ENCODE measurements around the gene CATSPERZ. TPM values are rescaled to one million over a fixed set of nuclear protein-coding genes. Genes with fewer than 3 reads are reported as not detected.

CATSPERZ gene
- total and polyA plus RNA-seq, 2 experiments from 2014 or later = 0.46 TPM; not detected in 1

- H3K4me1 ChIP-seq (ENCODE audit: insufficient read depth) = peaks cover 12% of the 10 kb centered on the region
Measured at GRCh38 chr11:64284048-64284961, 15.9 kb upstream of the CATSPERZ start, which contains the start of gene BAD. Gene BAD (minus strand): TSS chr11:64284665. CDS start chr11:64284368, 297 bp downstream.

GRCh38 chr11:64284962-64285884, 14.9 kb upstream of the CATSPERZ start, which contains the start of gene GPR137:
Gene GPR137 (plus strand): TSS chr11:64285848. CDS start chr11:64286525, 677 bp downstream.
- no peak for TF ChIP-seq EZH2phosphoT487 (IDR thresholded peaks at IDR 0.05; ENCODE audit: low read depth, severe bottlenecking, unreplicated experiment)
- no peak for TF ChIP-seq EZH2 (IDR thresholded peaks at IDR 0.05; ENCODE audit: borderline replicate concordance)
- no peak for TF ChIP-seq CTCF (IDR thresholded peaks at IDR 0.05; ENCODE audit: poor library complexity)
- H3K4me3 ChIP-seq = peak within 1 kb of the TSS; percentile 84
- H3K9me3 ChIP-seq (ENCODE audit: low read depth) = no peaks in the 10 kb centered on the region
- H3K79me2 ChIP-seq = peaks cover 16% of the 10 kb centered on the region
- peak within 1 kb of the TSS; percentile 94 for H3K4me2 ChIP-seq
- H3K27ac ChIP-seq = peak within 1 kb of the TSS; percentile 97
- H4K20me1 ChIP-seq (ENCODE audit: insufficient read depth, poor library complexity, severe bottlenecking) = no peaks in the 10 kb centered on the region
- DNase-seq (ENCODE audit: low spot score) = peak; percentile 93
- no peaks in the 10 kb centered on the region for H3K9me2 ChIP-seq (replicated peaks; ENCODE audit: insufficient read depth)
- no peaks in the 10 kb centered on the region for H3K36me3 ChIP-seq (replicated peaks; ENCODE audit: insufficient read depth, low read depth)
- peak within 1 kb of the TSS; percentile 87 for H2AFZ ChIP-seq
- 2% methylated on average over 49 of the region's 102 CpGs for WGBS (ENCODE audit: low lambda C conversion rate, missing lambda C conversion rate)
- H3K4me1 ChIP-seq (ENCODE audit: insufficient read depth) = peaks cover 12% of the 10 kb centered on the region
- peaks cover 7% of the 10 kb centered on the region for H3K27me3 ChIP-seq

More at GRCh38 chr11:64284048-64284961, 15.9 kb upstream of the CATSPERZ start, which contains the start of gene BAD:
- H3K27me3 ChIP-seq = no peaks in the 10 kb centered on the region
- peak within 1 kb of the TSS; percentile 97 for H3K27ac ChIP-seq
- peaks cover 16% of the 10 kb centered on the region for H3K79me2 ChIP-seq
- H3K4me3 ChIP-seq = peak within 1 kb of the TSS; percentile 84
- no peaks in the 10 kb centered on the region for H3K9me2 ChIP-seq (replicated peaks; ENCODE audit: insufficient read depth)
- H3K9me3 ChIP-seq (ENCODE audit: low read depth) = no peaks in the 10 kb centered on the region
- WGBS (ENCODE audit: low lambda C conversion rate, missing lambda C conversion rate) = 6% methylated on average over 33 of the region's 44 CpGs
- peak within 1 kb of the TSS; percentile 87 for H2AFZ ChIP-seq
- no peaks in the 10 kb centered on the region for H4K20me1 ChIP-seq (ENCODE audit: insufficient read depth, poor library complexity, severe bottlenecking)
- H3K36me3 ChIP-seq (replicated peaks; ENCODE audit: insufficient read depth, low read depth) = no peaks in the 10 kb centered on the region
- peak within 1 kb of the TSS; percentile 94 for H3K4me2 ChIP-seq
- DNase-seq (ENCODE audit: low spot score) = peak; percentile 97
- TF ChIP-seq EZH2 (IDR thresholded peaks at IDR 0.05; ENCODE audit: borderline replicate concordance) (no peak), EZH2phosphoT487 (IDR thresholded peaks at IDR 0.05; ENCODE audit: low read depth, severe bottlenecking, unreplicated experiment) (no peak), CTCF (IDR thresholded peaks at IDR 0.05; ENCODE audit: poor library complexity) (no peak)

- peak overlapping the region; percentile 53 for H2AFZ ChIP-seq
- DNase-seq (ENCODE audit: low spot score) = no peak
- H3K27me3 ChIP-seq = peaks cover 16% of the 10 kb centered on the region
- H3K4me1 ChIP-seq (ENCODE audit: insufficient read depth) = peaks cover 12% of the 10 kb centered on the region
- no peaks in the 10 kb centered on the region for H3K36me3 ChIP-seq (replicated peaks; ENCODE audit: insufficient read depth, low read depth)
- WGBS (ENCODE audit: low lambda C conversion rate, missing lambda C conversion rate) = 60% methylated on average over 21 of the region's 40 CpGs
- peak overlapping the region; percentile 24 for H3K27ac ChIP-seq
- peak overlapping the region; percentile 63 for H3K4me3 ChIP-seq
- no peaks in the 10 kb centered on the region for H4K20me1 ChIP-seq (ENCODE audit: insufficient read depth, poor library complexity, severe bottlenecking)
- TF ChIP-seq EZH2 (IDR thresholded peaks at IDR 0.05; ENCODE audit: borderline replicate concordance) (no peak), EZH2phosphoT487 (IDR thresholded peaks at IDR 0.05; ENCODE audit: low read depth, severe bottlenecking, unreplicated experiment) (no peak)
- no peaks in the 10 kb centered on the region for H3K9me2 ChIP-seq (replicated peaks; ENCODE audit: insufficient read depth)
- H3K4me2 ChIP-seq = peak overlapping the region; percentile 94
- H3K79me2 ChIP-seq = peaks cover 13% of the 10 kb centered on the region
- no peaks in the 10 kb centered on the region for H3K9me3 ChIP-seq (ENCODE audit: low read depth)
Measured at GRCh38 chr11:64285885-64286800, 14.0 kb upstream of the CATSPERZ start.

Data from hepatocyte (in vitro differentiated cells).